ENCODE results near the gene TFDP2. TPM values are rescaled to one million over a fixed set of nuclear protein-coding genes. Genes with fewer than 3 reads are reported as not detected.

Gene TFDP2
- polyA plus RNA-seq, 1 donor, result 51.1 TPM

DNA sequence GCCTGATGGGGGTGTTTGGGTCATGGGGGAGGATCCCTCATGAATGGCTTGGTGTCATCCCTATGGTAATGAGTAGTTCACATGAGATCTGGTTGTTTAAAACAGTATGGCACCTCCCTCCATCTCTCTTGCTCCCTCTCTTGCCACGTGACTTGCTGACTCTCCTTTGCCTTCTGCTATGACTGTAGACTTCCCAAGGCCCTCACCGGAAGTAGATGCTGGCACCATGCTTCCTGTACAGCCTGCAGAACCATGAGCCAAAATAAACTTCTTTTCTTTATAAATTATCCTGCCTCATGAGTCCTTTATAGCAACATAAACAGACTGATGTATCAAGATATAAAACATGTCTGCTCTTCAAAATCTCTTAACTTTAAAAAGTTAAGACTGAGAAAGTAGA is 96.1 kb downstream of the TFDP2 start:
- peaks cover 5% of the 10 kb centered on the region for H3K36me3 ChIP-seq (ENCODE audit: control insufficient read depth, insufficient read depth, low read length)
- H3K27ac ChIP-seq (ENCODE audit: low read length), result no peak overlapping the region
- no peaks in the 10 kb centered on the region for H3K27me3 ChIP-seq (ENCODE audit: control insufficient read depth, insufficient read depth, low read length)
- no peaks in the 10 kb centered on the region for H3K9me3 ChIP-seq (ENCODE audit: control insufficient read depth, low read depth, low read length)
- H3K4me3 ChIP-seq (ENCODE audit: low read length), result no peak overlapping the region
- no peaks in the 10 kb centered on the region for H3K4me1 ChIP-seq (ENCODE audit: control insufficient read depth, insufficient read depth, low read length)
- 83% methylated on average over 2 of the region's 2 CpGs for WGBS (ENCODE audit: insufficient coverage, low lambda C conversion rate)
- no peak for DNase-seq

- Histone ChIP-seq H3K4me3 (ENCODE audit: low read length) (no peak overlapping the region), H3K27ac (ENCODE audit: low read length) (no peak overlapping the region), H3K4me1 (ENCODE audit: control insufficient read depth, insufficient read depth, low read length) (no peaks in the 10 kb centered on the region), H3K36me3 (ENCODE audit: control insufficient read depth, insufficient read depth, low read length) (peaks cover 5% of the 10 kb centered on the region), H3K27me3 (ENCODE audit: control insufficient read depth, insufficient read depth, low read length) (no peaks in the 10 kb centered on the region), H3K9me3 (ENCODE audit: control insufficient read depth, low read depth, low read length) (no peaks in the 10 kb centered on the region)
- no CpG with 5 or more reads among the region's 6 CpGs for WGBS (ENCODE audit: insufficient coverage, low lambda C conversion rate)
- DNase-seq, result no peak
Measured at GRCh38 chr3:142051351-142051750, 98.0 kb downstream of the TFDP2 start.

DNA sequence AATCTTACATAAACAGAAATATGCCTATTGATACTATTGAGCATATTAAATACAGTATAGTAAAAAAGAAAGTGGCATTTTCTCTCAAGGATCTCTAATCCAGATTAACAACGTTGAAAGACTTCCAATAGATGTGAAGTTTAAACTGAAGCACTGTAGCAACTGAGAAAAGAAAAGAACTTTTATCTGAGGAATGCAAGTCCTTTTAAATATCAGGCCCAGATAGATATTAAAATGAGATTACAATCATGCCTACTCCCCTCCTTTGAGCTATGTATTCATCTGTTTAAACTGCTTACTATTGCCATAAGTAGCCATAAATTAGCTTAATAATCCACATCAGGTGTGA is 102.3 kb downstream of the TFDP2 start:
- Histone ChIP-seq H3K4me1 (ENCODE audit: control insufficient read depth, insufficient read depth, low read length) (no peaks in the 10 kb centered on the region), H3K27me3 (ENCODE audit: control insufficient read depth, insufficient read depth, low read length) (no peaks in the 10 kb centered on the region), H3K4me3 (ENCODE audit: low read length) (no peak overlapping the region), H3K27ac (ENCODE audit: low read length) (no peak overlapping the region), H3K9me3 (ENCODE audit: control insufficient read depth, low read depth, low read length) (no peaks in the 10 kb centered on the region), H3K36me3 (ENCODE audit: control insufficient read depth, insufficient read depth, low read length) (peaks cover 3% of the 10 kb centered on the region)
- WGBS (ENCODE audit: insufficient coverage, low lambda C conversion rate), result no CpG with 5 or more reads among the region's 1 CpG
- DNase-seq, result no peak

DNA sequence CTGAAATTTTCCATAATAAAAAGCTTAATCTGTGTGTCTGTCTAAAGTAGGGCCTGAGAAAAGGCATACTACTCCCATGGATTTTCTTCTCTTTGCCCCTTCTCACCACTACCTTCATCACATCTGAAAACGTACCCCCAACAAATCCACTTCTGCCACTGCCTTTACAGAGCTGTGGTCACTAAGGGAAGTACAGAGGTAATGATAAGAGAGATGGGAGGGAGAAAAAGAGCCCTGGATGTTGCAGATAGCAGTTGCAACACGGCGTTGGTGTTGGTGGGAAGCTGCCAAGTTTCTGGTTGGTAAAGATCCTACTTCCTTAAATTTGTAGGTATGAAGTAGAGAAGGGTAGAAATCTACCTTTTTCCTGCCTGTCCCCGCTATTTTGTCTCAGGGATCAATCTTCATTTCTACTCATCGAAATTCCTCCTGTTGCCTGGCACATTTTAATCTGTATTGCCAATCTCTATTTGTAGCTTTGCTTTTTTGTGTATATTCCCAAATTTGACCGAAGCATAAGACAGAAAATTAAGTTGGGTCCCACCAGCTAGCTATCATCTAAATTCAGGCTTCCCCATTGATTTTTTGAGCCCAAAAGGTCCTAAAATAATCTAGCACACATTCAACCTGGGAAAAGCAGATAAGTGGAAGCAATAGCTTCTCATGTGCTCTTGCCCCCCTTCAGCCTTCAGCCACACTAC is 102.9 kb downstream of the TFDP2 start:
- WGBS (ENCODE audit: insufficient coverage, low lambda C conversion rate), result 93% methylated on average over 3 of the region's 6 CpGs
- Histone ChIP-seq H3K9me3 (ENCODE audit: control insufficient read depth, low read depth, low read length) (no peaks in the 10 kb centered on the region), H3K4me3 (ENCODE audit: low read length) (no peak overlapping the region), H3K27me3 (ENCODE audit: control insufficient read depth, insufficient read depth, low read length) (no peaks in the 10 kb centered on the region), H3K4me1 (ENCODE audit: control insufficient read depth, insufficient read depth, low read length) (no peaks in the 10 kb centered on the region), H3K27ac (ENCODE audit: low read length) (no peak overlapping the region), H3K36me3 (ENCODE audit: control insufficient read depth, insufficient read depth, low read length) (peaks cover 3% of the 10 kb centered on the region)
- no peak for DNase-seq

- Histone ChIP-seq H3K27me3 (ENCODE audit: control insufficient read depth, insufficient read depth, low read length) (no peaks in the 10 kb centered on the region), H3K27ac (ENCODE audit: low read length) (no peak overlapping the region), H3K36me3 (ENCODE audit: control insufficient read depth, insufficient read depth, low read length) (peaks cover 3% of the 10 kb centered on the region), H3K4me1 (ENCODE audit: control insufficient read depth, insufficient read depth, low read length) (peaks cover 4% of the 10 kb centered on the region), H3K4me3 (ENCODE audit: low read length) (no peak overlapping the region), H3K9me3 (ENCODE audit: control insufficient read depth, low read depth, low read length) (no peaks in the 10 kb centered on the region)
- no CpG with 5 or more reads among the region's 2 CpGs for WGBS (ENCODE audit: insufficient coverage, low lambda C conversion rate)
- peak in 1 of 2 donors; percentile 63 for DNase-seq
Measured at GRCh38 chr3:142040941-142041491, 108.3 kb downstream of the TFDP2 start.

GRCh38 chr3:142035308-142035922 is 113.9 kb downstream of the TFDP2 start:
- Histone ChIP-seq H3K27ac (ENCODE audit: low read length) (no peak overlapping the region), H3K36me3 (ENCODE audit: control insufficient read depth, insufficient read depth, low read length) (no peaks in the 10 kb centered on the region), H3K4me1 (ENCODE audit: control insufficient read depth, insufficient read depth, low read length) (peaks cover 10% of the 10 kb centered on the region), H3K27me3 (ENCODE audit: control insufficient read depth, insufficient read depth, low read length) (no peaks in the 10 kb centered on the region), H3K4me3 (ENCODE audit: low read length) (no peak overlapping the region), H3K9me3 (ENCODE audit: control insufficient read depth, low read depth, low read length) (peaks cover 4% of the 10 kb centered on the region)
- no peak for DNase-seq
- no CpG with 5 or more reads among the region's 3 CpGs for WGBS (ENCODE audit: insufficient coverage, low lambda C conversion rate)

- Histone ChIP-seq H3K4me3 (ENCODE audit: low read length) (no peak overlapping the region), H3K4me1 (ENCODE audit: control insufficient read depth, insufficient read depth, low read length) (peaks cover 6% of the 10 kb centered on the region), H3K9me3 (ENCODE audit: control insufficient read depth, low read depth, low read length) (peaks cover 4% of the 10 kb centered on the region), H3K36me3 (ENCODE audit: control insufficient read depth, insufficient read depth, low read length) (no peaks in the 10 kb centered on the region), H3K27ac (ENCODE audit: low read length) (no peak overlapping the region), H3K27me3 (ENCODE audit: control insufficient read depth, insufficient read depth, low read length) (no peaks in the 10 kb centered on the region)
- WGBS (ENCODE audit: insufficient coverage, low lambda C conversion rate), result no CpG with 5 or more reads among the region's 4 CpGs
- DNase-seq, result no peak
Measured at GRCh38 chr3:142033292-142033691, 116.1 kb downstream of the TFDP2 start.

DNA sequence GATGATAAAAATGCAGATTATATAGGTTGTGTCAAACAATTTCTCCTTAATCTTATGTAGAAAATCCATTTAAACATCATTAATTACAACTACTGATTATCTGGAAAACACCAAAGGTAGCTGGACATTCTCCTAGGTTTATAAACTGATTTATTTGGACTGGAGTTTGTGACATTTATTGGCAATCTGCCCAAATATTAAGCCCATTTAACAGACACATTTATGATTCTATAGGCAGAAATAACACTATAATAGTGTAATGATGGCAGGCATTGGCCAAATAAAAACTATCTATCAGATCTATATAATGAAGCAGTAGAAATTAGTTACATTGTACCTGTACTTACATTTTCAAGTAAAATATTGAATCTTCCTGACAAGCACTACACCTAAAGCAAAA is 117.8 kb downstream of the TFDP2 start:
- Histone ChIP-seq H3K27ac (ENCODE audit: low read length) (no peak overlapping the region), H3K27me3 (ENCODE audit: control insufficient read depth, insufficient read depth, low read length) (no peaks in the 10 kb centered on the region), H3K9me3 (ENCODE audit: control insufficient read depth, low read depth, low read length) (peaks cover 4% of the 10 kb centered on the region), H3K36me3 (ENCODE audit: control insufficient read depth, insufficient read depth, low read length) (no peaks in the 10 kb centered on the region), H3K4me1 (ENCODE audit: control insufficient read depth, insufficient read depth, low read length) (peaks cover 6% of the 10 kb centered on the region), H3K4me3 (ENCODE audit: low read length) (no peak overlapping the region)
- no peak for DNase-seq

- 80% methylated on average over 2 of the region's 5 CpGs for WGBS (ENCODE audit: insufficient coverage, low lambda C conversion rate)
- Histone ChIP-seq H3K27me3 (ENCODE audit: control insufficient read depth, insufficient read depth, low read length) (no peaks in the 10 kb centered on the region), H3K9me3 (ENCODE audit: control insufficient read depth, low read depth, low read length) (peaks cover 3% of the 10 kb centered on the region), H3K36me3 (ENCODE audit: control insufficient read depth, insufficient read depth, low read length) (no peaks in the 10 kb centered on the region), H3K4me1 (ENCODE audit: control insufficient read depth, insufficient read depth, low read length) (peaks cover 6% of the 10 kb centered on the region), H3K4me3 (ENCODE audit: low read length) (no peak overlapping the region), H3K27ac (ENCODE audit: low read length) (no peak overlapping the region)
- DNase-seq, result no peak
Measured at GRCh38 chr3:142029791-142030190, 119.6 kb downstream of the TFDP2 start.

- Histone ChIP-seq H3K4me3 (ENCODE audit: low read length) (no peak overlapping the region), H3K27ac (ENCODE audit: low read length) (no peak overlapping the region)
- no CpG with 5 or more reads among the region's 3 CpGs for WGBS (ENCODE audit: insufficient coverage, low lambda C conversion rate)
Measured at GRCh38 chr3:142029052-142029642, 120.2 kb downstream of the TFDP2 start.

More at GRCh38 chr3:142029052-142029642, 120.2 kb downstream of the TFDP2 start:
- Histone ChIP-seq H3K9me3 (ENCODE audit: control insufficient read depth, low read depth, low read length) (no peaks in the 10 kb centered on the region), H3K36me3 (ENCODE audit: control insufficient read depth, insufficient read depth, low read length) (no peaks in the 10 kb centered on the region), H3K4me1 (ENCODE audit: control insufficient read depth, insufficient read depth, low read length) (peaks cover 6% of the 10 kb centered on the region), H3K27me3 (ENCODE audit: control insufficient read depth, insufficient read depth, low read length) (no peaks in the 10 kb centered on the region)
- no peak for DNase-seq
